H1 (cell line): ENCODE results near the gene PCSK4. TPM values are rescaled to one million over a fixed set of nuclear protein-coding genes. Genes with fewer than 3 reads are reported as not detected.

Experiments used
- CTCF ChIA-PET: fragments of 300-600 bp; sonication (Branson Sonifier 250); formaldehyde crosslinking; loops from one replicate; lab custom pipeline; 2021; ENCODE audit not compliant: partially characterized antibody; lab: Charles Lee
- POLR2A ChIA-PET: fragments of 300-600 bp; sonication (Branson Sonifier 250); formaldehyde crosslinking; loops from one replicate; lab custom pipeline; 2021; ENCODE audit warnings: inconsistent platforms; ENCODE audit not compliant: partially characterized antibody; lab: Charles Lee
- DNase-seq, 2 experiments: peaks; one replicate each; pipeline versions ENCODE4 v3.0.0 to v3.0.0-alpha.2; 2010 to 2022; ENCODE audit warnings: low spot score in 2 of 2, low read depth in 1 of 2, mixed read lengths in 1 of 2
- FAIRE-seq: peaks from 2 replicates; lab custom pipeline; 2011; peaks lifted over from hg19 to GRCh38; lab: Jason Lieb, UNC
- H2AFZ ChIP-seq: 2 replicates; pipeline ENCODE4 v1.8.1; 2012; ENCODE audit warnings: low read length, inconsistent platforms
- H2AK5ac ChIP-seq: 2 replicates; pipeline ENCODE4 v1.6.1; 2013; ENCODE audit warnings: low read depth, low read length
- H2BK120ac ChIP-seq: replicated peaks from 2 replicates; pipeline ENCODE3; 2013; ENCODE audit warnings: low read depth, low read length, inconsistent platforms
- H2BK12ac ChIP-seq: 2 replicates; pipeline ENCODE4 v1.6.1; 2013; ENCODE audit warnings: low read depth, low read length
- H2BK15ac ChIP-seq: 2 replicates; pipeline ENCODE4 v1.6.1; 2013; ENCODE audit warnings: low read length
- H2BK20ac ChIP-seq: 2 replicates; pipeline ENCODE4 v1.6.1; 2013; ENCODE audit warnings: low read length
- H2BK5ac ChIP-seq: 2 replicates; pipeline ENCODE4 v1.6.1; 2013; ENCODE audit warnings: low read depth, low read length
- H3K14ac ChIP-seq: 2 replicates; pipeline ENCODE4 v1.6.1; 2013; ENCODE audit warnings: inconsistent platforms; ENCODE audit not compliant: insufficient read length
- H3K18ac ChIP-seq: 2 replicates; pipeline ENCODE4 v1.6.1; 2013; ENCODE audit warnings: low read length; ENCODE audit errors: extremely low read depth
- H3K23ac ChIP-seq: 2 replicates; pipeline ENCODE4 v1.6.1; 2013; ENCODE audit warnings: inconsistent platforms; ENCODE audit not compliant: insufficient read length
- H3K23me2 ChIP-seq: 2 replicates; pipeline ENCODE4 v1.6.1; 2013; ENCODE audit warnings: low read depth, low read length
- H3K27ac ChIP-seq: 2 replicates; pipeline ENCODE4 v1.6.1; 2011; ENCODE audit warnings: low read depth, low read length, inconsistent platforms
- H3K27me3 ChIP-seq, 4 experiments: replicated peaks in 1 of 4; 1 replicate in 1 of 4; 2 replicates in 3 of 4; pipeline versions ENCODE4 v1.6.1 to v1.8.1; 2011 to 2013; ENCODE audit warnings: low read length in 3 of 4, mild to moderate bottlenecking in 3 of 4, inconsistent platforms in 2 of 4, mixed read lengths in 2 of 4, moderate library complexity in 1 of 4; ENCODE audit not compliant: control insufficient read depth in 3 of 4, insufficient read depth in 3 of 4; ENCODE audit errors: extremely low read depth in 1 of 4
- H3K36me3 ChIP-seq, 4 experiments: 2 replicates each; pipeline versions ENCODE4 v1.6.1 to v1.8.1; 2011 to 2013; ENCODE audit warnings: mild to moderate bottlenecking in 4 of 4, low read length in 3 of 4, moderate library complexity in 2 of 4, control low read depth in 1 of 4, inconsistent platforms in 1 of 4; ENCODE audit not compliant: insufficient read depth in 4 of 4, control insufficient read depth in 2 of 4
- H3K4ac ChIP-seq: replicated peaks from 2 replicates; pipeline ENCODE3; 2013; ENCODE audit warnings: low read length, low read depth, mixed read lengths, inconsistent platforms; ENCODE audit not compliant: insufficient read length
- H3K4me1 ChIP-seq, 4 experiments: replicated peaks in 1 of 4; 1 replicate in 1 of 4; 2 replicates in 3 of 4; pipeline versions ENCODE4 v1.6.1 to v1.8.1; 2011 to 2013; ENCODE audit warnings: low read length in 3 of 4, inconsistent platforms in 2 of 4, mixed read lengths in 1 of 4; ENCODE audit not compliant: insufficient read depth in 4 of 4, control insufficient read depth in 3 of 4
- H3K4me2 ChIP-seq, 2 experiments: 2 replicates each; pipeline versions ENCODE4 v1.6.1 to v1.8.1; 2011 to 2013; ENCODE audit warnings: low read depth in 2 of 2, low read length in 2 of 2, control low read depth in 1 of 2, inconsistent platforms in 1 of 2, mild to moderate bottlenecking in 1 of 2; ENCODE audit not compliant: insufficient read depth in 1 of 2
- H3K4me3 ChIP-seq, 4 experiments: fragments of 200-600, 300-600 bp in 1 of 4; sonication (generic), shearing (Covaris generic), sonication (Bioruptor Twin) in 1 of 4; 2 replicates each; pipeline versions ENCODE4 v1.5.1 to v1.8.1; 2011 to 2016; ENCODE audit warnings: low read length in 4 of 4, low read depth in 3 of 4, control low read depth in 2 of 4, inconsistent platforms in 2 of 4, mild to moderate bottlenecking in 2 of 4, mixed read lengths in 1 of 4, moderate library complexity in 1 of 4; ENCODE audit not compliant: insufficient read depth in 2 of 4; ENCODE audit errors: extremely low read depth in 1 of 4
- H3K56ac ChIP-seq: replicated peaks from 2 replicates; pipeline ENCODE3; 2013; ENCODE audit warnings: low read depth, mild to moderate bottlenecking, mixed read lengths, low read length, inconsistent platforms; ENCODE audit not compliant: insufficient read length
- H3K79me1 ChIP-seq: 2 replicates; pipeline ENCODE4 v1.6.1; 2013; ENCODE audit warnings: low read depth, low read length, control low read depth
- H3K79me2 ChIP-seq, 2 experiments: 2 replicates each; pipeline versions ENCODE4 v1.6.1 to v1.8.1; 2012 to 2013; ENCODE audit warnings: low read length in 2 of 2, mild to moderate bottlenecking in 2 of 2, inconsistent platforms in 1 of 2; ENCODE audit not compliant: insufficient read depth in 2 of 2, control insufficient read depth in 1 of 2
- H3K9ac ChIP-seq, 4 experiments: replicated peaks in 1 of 4; 1 replicate in 1 of 4; 2 replicates in 3 of 4; pipeline versions ENCODE4 v1.6.1 to v1.8.1; 2011 to 2013; ENCODE audit warnings: low read depth in 3 of 4, low read length in 3 of 4, control low read depth in 2 of 4, mild to moderate bottlenecking in 2 of 4, moderate library complexity in 2 of 4, inconsistent platforms in 1 of 4; ENCODE audit errors: extremely low read depth in 1 of 4
- H3K9me3 ChIP-seq, 2 experiments: 2 replicates each; pipeline versions ENCODE4 v1.6.1 to v1.8.1; 2012 to 2013; ENCODE audit warnings: mild to moderate bottlenecking in 2 of 2, moderate library complexity in 2 of 2, control low read depth in 1 of 2, inconsistent platforms in 1 of 2, low read depth in 1 of 2, low read length in 1 of 2, mixed read lengths in 1 of 2; ENCODE audit not compliant: insufficient read depth in 2 of 2
- H4K20me1 ChIP-seq, 2 experiments: replicated peaks in 1 of 2; 2 replicates each; pipeline versions ENCODE3 to v1.8.1; 2011 to 2013; ENCODE audit warnings: inconsistent platforms in 2 of 2, low read length in 2 of 2, mild to moderate bottlenecking in 1 of 2; ENCODE audit not compliant: insufficient read depth in 2 of 2, control insufficient read depth in 1 of 2
- H4K5ac ChIP-seq: 2 replicates; pipeline ENCODE4 v1.6.1; 2013; ENCODE audit warnings: low read length, low read depth, mixed read lengths, inconsistent platforms; ENCODE audit not compliant: insufficient read length
- H4K8ac ChIP-seq: 2 replicates; pipeline ENCODE4 v1.8.0; 2013; ENCODE audit warnings: mild to moderate bottlenecking, moderate library complexity, low read length, inconsistent platforms; ENCODE audit not compliant: insufficient read depth; ENCODE audit errors: extremely low read depth
- H4K91ac ChIP-seq: replicated peaks from 2 replicates; pipeline ENCODE3; 2013; ENCODE audit warnings: low read length, mixed read lengths, inconsistent platforms; ENCODE audit not compliant: insufficient read length
- ATF2 ChIP-seq: IDR thresholded peaks from 2 replicates; pipeline ENCODE4 v1.6.1; 2012; ENCODE audit warnings: low read length, inconsistent platforms
- CBX5 ChIP-seq: fragments of 300-800, 300-1000 bp; sonication (generic); IDR thresholded peaks from 2 replicates; pipeline ENCODE4 v1.7.1; 2016; ENCODE audit warnings: antibody characterized with exemption, low read length, low read depth
- CTBP2 ChIP-seq: IDR thresholded peaks from 2 replicates; pipeline ENCODE4 v1.7.0; 2011; ENCODE audit warnings: borderline replicate concordance, mild to moderate bottlenecking, moderate library complexity, mixed read lengths, low read length; ENCODE audit not compliant: insufficient read depth, insufficient read length
- EGR1 ChIP-seq: IDR thresholded peaks from 2 replicates; pipeline ENCODE4 v1.6.1; 2011; ENCODE audit warnings: low read depth, low read length, borderline replicate concordance
- EZH2 ChIP-seq: fragments of 200-600 bp; sonication (generic); IDR thresholded peaks from 2 replicates; pipeline ENCODE4 v1.7.1; 2012; ENCODE audit warnings: low read depth, mild to moderate bottlenecking, moderate library complexity, low read length, inconsistent platforms; ENCODE audit not compliant: severe bottlenecking
- GABPA ChIP-seq: IDR thresholded peaks from 2 replicates; pipeline ENCODE4 v1.6.1; 2011; ENCODE audit warnings: mild to moderate bottlenecking, low read length, moderate library complexity, borderline replicate concordance; ENCODE audit not compliant: insufficient read depth
- KDM1A ChIP-seq: fragments of 200-600, 300-600 bp; sonication (generic); IDR thresholded peaks from 2 replicates; pipeline ENCODE4 v1.7.1; 2016; ENCODE audit warnings: mild to moderate bottlenecking, low read length, borderline replicate concordance
- SP1 ChIP-seq: IDR thresholded peaks from 2 replicates; pipeline ENCODE4 v1.6.1; 2011; ENCODE audit warnings: low read depth, low read length
- TCF12 ChIP-seq: IDR thresholded peaks from 2 replicates; pipeline ENCODE4 v1.6.1; 2011; ENCODE audit warnings: low read depth, mild to moderate bottlenecking, low read length
- ZNF274 ChIP-seq: IDR thresholded peaks from 2 replicates; pipeline ENCODE4 v1.7.0; 2012; ENCODE audit warnings: low read length, borderline replicate concordance; ENCODE audit errors: extremely low read depth
- WGBS, 2 experiments: shearing (Covaris generic) in 1 of 2; methylation state at CpG; one replicate each; pipeline versions ENCODE4 v1.1.6 to v1.1.7; 2013 to 2015; ENCODE audit warnings: low lambda C conversion rate in 2 of 2, mixed read lengths in 2 of 2, inconsistent platforms in 1 of 2, low coverage in 1 of 2, missing lambda C conversion rate in 1 of 2; ENCODE audit not compliant: insufficient replicate concordance in 2 of 2, insufficient coverage in 1 of 2, insufficient read length in 1 of 2; ENCODE audit errors: extremely low coverage in 1 of 2, missing lambda C conversion rate in 1 of 2; 5-methylcytosine and 5-hydroxymethylcytosine counted together
- polyA plus RNA-seq, 7 experiments: library from polyadenylated mRNA; depleted of rRNA in 3 of 7; stranded (reverse) in 5 of 7; unstranded in 2 of 7; fragments of >200 nt in 5 of 7; fragments of 200-250 nt in 2 of 7; gene quantifications; 1 replicate in 5 of 7; 2 replicates in 1 of 7; 4 replicates in 1 of 7; pipeline versions ENCODE4 v1.2.1 to v1.2.3, GENCODE V29; 2011 to 2013; ENCODE audit warnings: missing spikeins in 2 of 7, mixed read lengths in 2 of 7
- total RNA-seq: library from RNA; stranded (reverse); fragmentation: NEBNext Ultra II Directional; extraction: Animal tissue kit (Norgen Biotek cat#: 25700); gene quantifications from 2 replicates; pipeline ENCODE4 v1.2.1, GENCODE V29; 2021
- TF ChIP-seq, protein P1 (sequence below): IDR thresholded peaks from 2 replicates; pipeline ENCODE4 v1.6.1; 2012; ENCODE audit warnings: inconsistent platforms

PCSK4 gene
- total and polyA plus RNA-seq, 2 of the 8 experiments (the other 6 are each of a cell fraction or from before 2014, with no cell fraction given), result 9.8 to 10.7 TPM

DNA sequence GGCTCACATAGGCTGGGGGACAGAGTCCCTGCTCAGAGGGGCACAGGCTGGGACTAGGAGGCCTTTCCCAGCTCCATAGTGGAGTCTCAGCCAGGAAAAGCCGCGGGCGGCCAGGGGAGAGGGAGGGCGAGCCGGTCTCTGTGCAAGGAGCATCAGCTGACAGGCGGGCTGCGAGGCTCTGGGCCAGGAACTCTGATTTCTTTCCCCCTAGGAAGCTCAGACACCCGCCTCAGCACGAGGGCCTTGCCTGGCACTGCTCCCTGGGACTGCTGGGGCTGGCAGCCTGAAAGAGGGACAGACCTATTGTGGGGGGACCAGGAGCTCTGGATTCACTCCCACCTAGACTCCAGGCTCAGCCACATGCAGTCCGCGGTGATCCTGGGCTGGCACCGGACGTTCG is 31.5 kb upstream of the PCSK4 start:
- Histone ChIP-seq H3K27me3 (peaks cover 19 to 36% (median 31%) of the 10 kb centered on the region in 4 experiments), H2BK20ac (no peak overlapping the region), H3K79me1 (no peaks in the 10 kb centered on the region), H3K79me2 (no peaks in the 10 kb centered on the region), H2BK120ac (no peak overlapping the region), H3K4me2 (no peak overlapping the region), H3K36me3 (no peaks in the 10 kb centered on the region; a peak in 1 of 8 replicates), H3K27ac (no peak overlapping the region), H3K9me3 (no peaks in the 10 kb centered on the region), H2BK15ac (no peak overlapping the region), H3K9ac (no peak overlapping the region), H4K91ac (no peak overlapping the region), H4K8ac (no peak overlapping the region), H3K23me2 (peaks cover 8% of the 10 kb centered on the region; the same call in 1 of the 2 replicates), H3K14ac (no peak overlapping the region), H2BK12ac (no peak overlapping the region), H2AFZ (no peak overlapping the region), H3K56ac (no peak overlapping the region), H2AK5ac (no peak overlapping the region), H3K4ac (no peak overlapping the region), H3K18ac (no peak overlapping the region), H3K4me3 (no peak overlapping the region), H3K4me1 (peaks cover 0 to 3% (median 1%) of the 10 kb centered on the region in 4 experiments; a peak in 3 of 7 replicates), H2BK5ac (no peak overlapping the region), H4K5ac (no peak overlapping the region), H4K20me1 (peaks cover 8 to 14% of the 10 kb centered on the region in 2 experiments), H3K23ac (no peak overlapping the region)
- FAIRE-seq (no peak), DNase-seq (no peak)
- WGBS, 2 experiments, result 90% methylated on average over 14 of the region's 14 CpGs; no CpG with 5 or more reads in 1 of the 2 experiments
- POLR2A ChIA-PET, result interaction anchor here (2.7 kb wide), 1 partner anchor 70 kb away, joined by 7 read pairs; the partner anchor contains the start of gene MBD3
- CTCF ChIA-PET, result interaction anchor here (0.7 to 1.0 kb wide), 2 partner anchors 64 to 132 kb away, joined by 3 read pairs; no protein-coding TSS in a partner anchor
- TF ChIP-seq, protein P1, sequence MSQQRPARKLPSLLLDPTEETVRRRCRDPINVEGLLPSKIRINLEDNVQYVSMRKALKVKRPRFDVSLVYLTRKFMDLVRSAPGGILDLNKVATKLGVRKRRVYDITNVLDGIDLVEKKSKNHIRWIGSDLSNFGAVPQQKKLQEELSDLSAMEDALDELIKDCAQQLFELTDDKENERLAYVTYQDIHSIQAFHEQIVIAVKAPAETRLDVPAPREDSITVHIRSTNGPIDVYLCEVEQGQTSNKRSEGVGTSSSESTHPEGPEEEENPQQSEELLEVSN, result no peak
- TF ChIP-seq EGR1 (no peak), TCF12 (no peak), ZNF274 (no peak), CTBP2 (no peak), SP1 (no peak), ATF2 (no peak), KDM1A (no peak), EZH2 (no peak), CBX5 (no peak), GABPA (no peak)
